Measurements from ENCODE around the gene GRB10. TPM values are rescaled to one million over a fixed set of nuclear protein-coding genes. Genes with fewer than 3 reads are reported as not detected.

The GRB10 gene
- total RNA-seq, 4 donors from 2014 or later, result 3.5 to 35.1 (median 9.2) TPM

- peaks cover 0 to 8% (median 0%) of the 10 kb centered on the region in 3 donors for H3K4me1 ChIP-seq
- no peaks in the 10 kb centered on the region for H3K9me3 ChIP-seq
- no peaks in the 10 kb centered on the region for H3K27me3 ChIP-seq
- 58 to 60% methylated on average over 1 to 2 of the region's 2 CpGs for WGBS, 2 donors
- no peak for DNase-seq
- no peak overlapping the region for H3K27ac ChIP-seq
- H3K4me3 ChIP-seq, result no peak overlapping the region
- TF ChIP-seq POLR2A (IDR thresholded peaks at IDR 0.05), result no peak
- TF ChIP-seq CTCF (IDR thresholded peaks at IDR 0.05), result no peak
- H3K36me3 ChIP-seq, result no peaks in the 10 kb centered on the region
- intact Hi-C loops (cut with DNase I), result no loop called here
Observed at GRCh38 chr7:50766849-50767207, 15.9 kb downstream of the GRB10 start.

GRCh38 chr7:50766106-50766848 is 16.4 kb downstream of the GRB10 start:
- no peaks in the 10 kb centered on the region for H3K36me3 ChIP-seq
- WGBS, 2 donors, result 64% methylated on average over 5 of the region's 5 CpGs
- DNase-seq, result no peak
- no peak overlapping the region for H3K4me3 ChIP-seq
- peaks cover 0 to 13% (median 0%) of the 10 kb centered on the region in 3 donors for H3K4me1 ChIP-seq
- intact Hi-C loops (cut with DNase I), result no loop called here
- H3K27ac ChIP-seq, result no peak overlapping the region
- H3K27me3 ChIP-seq, result no peaks in the 10 kb centered on the region
- no peak for TF ChIP-seq POLR2A (IDR thresholded peaks at IDR 0.05)
- TF ChIP-seq CTCF (IDR thresholded peaks at IDR 0.05), result no peak
- no peaks in the 10 kb centered on the region for H3K9me3 ChIP-seq

DNA sequence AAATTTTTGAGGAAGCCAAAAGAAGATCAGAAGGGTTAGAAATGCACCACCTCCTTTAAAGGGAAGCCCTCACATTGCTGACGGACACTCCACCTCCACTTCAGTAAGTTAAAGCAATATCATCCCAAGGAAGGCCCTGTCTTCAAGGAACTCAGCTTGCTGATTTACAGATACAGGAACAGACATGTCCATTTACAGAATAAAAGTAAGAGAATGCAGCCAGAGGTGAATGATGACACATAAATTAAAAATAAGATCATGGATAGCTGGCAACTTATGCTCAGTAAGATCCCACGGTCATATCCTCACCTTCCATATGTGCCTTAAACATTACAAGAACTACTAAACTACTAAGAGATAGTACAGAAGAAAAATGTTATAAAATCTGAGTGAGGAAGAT is 20.4 kb downstream of the GRB10 start:
- Histone ChIP-seq H3K27me3 (no peaks in the 10 kb centered on the region), H3K36me3 (no peaks in the 10 kb centered on the region), H3K4me1 (peaks cover 0 to 23% (median 0%) of the 10 kb centered on the region in 3 donors), H3K4me3 (no peak overlapping the region), H3K27ac (no peak overlapping the region), H3K9me3 (no peaks in the 10 kb centered on the region)
- WGBS, 2 donors, result 41 to 49% methylated on average over 2 of the region's 2 CpGs
- intact Hi-C loops (cut with DNase I), result no loop called here
- no peak for DNase-seq
- TF ChIP-seq POLR2A (IDR thresholded peaks at IDR 0.05) (no peak), CTCF (IDR thresholded peaks at IDR 0.05) (no peak)

DNA sequence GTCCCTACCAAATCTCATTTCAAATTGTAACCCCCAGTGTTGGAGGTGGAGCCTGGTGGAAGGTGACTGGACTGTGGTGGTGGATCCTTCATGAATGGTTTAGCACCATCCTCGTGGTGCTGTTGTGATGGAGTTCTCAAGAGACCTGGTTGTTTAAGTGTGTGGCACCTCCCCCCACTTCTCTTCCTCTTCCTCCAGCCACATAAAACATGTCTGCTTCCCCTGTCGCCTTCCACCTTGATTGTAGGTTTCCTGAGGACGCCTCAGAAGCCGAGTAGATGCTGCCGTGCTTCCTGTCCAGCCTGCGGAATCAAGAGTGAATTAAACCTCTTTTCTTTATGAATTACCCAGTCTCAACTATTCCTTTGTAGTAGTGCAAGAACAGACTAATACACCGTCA is 21.0 kb downstream of the GRB10 start:
- H3K9me3 ChIP-seq, result no peaks in the 10 kb centered on the region
- H3K27me3 ChIP-seq, result no peaks in the 10 kb centered on the region
- intact Hi-C loops (cut with DNase I), result no loop called here
- no peak overlapping the region for H3K4me3 ChIP-seq
- H3K36me3 ChIP-seq, result no peaks in the 10 kb centered on the region
- TF ChIP-seq POLR2A (IDR thresholded peaks at IDR 0.05), result no peak
- DNase-seq, result no peak
- no peak overlapping the region for H3K27ac ChIP-seq
- peaks cover 0 to 23% (median 0%) of the 10 kb centered on the region in 3 donors for H3K4me1 ChIP-seq
- 58 to 60% methylated on average over 7 of the region's 7 CpGs for WGBS, 2 donors

GRCh38 chr7:50757703-50758390 is 24.8 kb downstream of the GRB10 start:
- 83 to 84% methylated on average over 10 of the region's 10 CpGs for WGBS, 2 donors
- H3K4me3 ChIP-seq, result no peak overlapping the region
- H3K36me3 ChIP-seq, result peaks cover 0 to 21% (median 0%) of the 10 kb centered on the region in 3 donors
- DNase-seq, result no peak
- peaks cover 0 to 23% (median 0%) of the 10 kb centered on the region in 3 donors for H3K4me1 ChIP-seq
- no peak overlapping the region for H3K27ac ChIP-seq
- intact Hi-C loops (cut with DNase I), result no loop called here
- no peaks in the 10 kb centered on the region for H3K9me3 ChIP-seq
- TF ChIP-seq CTCF (IDR thresholded peaks at IDR 0.05), result no peak
- no peak for TF ChIP-seq POLR2A (IDR thresholded peaks at IDR 0.05)
- no peaks in the 10 kb centered on the region for H3K27me3 ChIP-seq
